ENCODE measurements around the gene CELA3B.
"Not testable (repeated sequence)": the region's sequence is repeated elsewhere in the genome, so short reads cannot be mapped to it uniquely, and the experiment has no call there.

CELA3B gene

DNA sequence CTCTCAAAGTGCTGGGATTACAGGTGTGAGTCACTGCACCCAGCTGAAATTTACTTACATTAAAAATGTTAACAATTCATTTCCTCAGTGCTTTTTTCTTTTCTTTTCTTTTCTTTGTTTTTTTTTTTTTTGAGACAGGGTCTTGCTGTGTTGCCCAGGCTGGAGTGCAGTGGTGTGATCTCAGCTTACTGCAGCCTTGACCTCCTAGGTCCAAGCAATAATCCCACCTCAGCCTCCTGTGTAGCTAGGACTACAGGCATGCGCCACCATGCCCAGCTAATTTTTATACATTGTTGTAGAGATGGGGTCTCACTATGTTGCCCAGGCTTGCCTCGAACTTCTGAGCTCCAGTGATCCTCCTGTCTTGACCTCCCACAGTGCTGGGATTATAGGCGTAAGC is 27.1 kb downstream of the CELA3B start:
- H3K9ac ChIP-seq (ENCODE audit: low read depth, low read length); H3K4me1 ChIP-seq (ENCODE audit: insufficient read depth, low read length); H3K36me3 ChIP-seq (ENCODE audit: insufficient read depth, low read length); H3K9me3 ChIP-seq (ENCODE audit: control insufficient read depth, insufficient read depth, low read length): not testable (repeated sequence)

- H3K9ac ChIP-seq (ENCODE audit: low read depth, low read length); H3K9me3 ChIP-seq (ENCODE audit: control insufficient read depth, insufficient read depth, low read length); H3K4me1 ChIP-seq (ENCODE audit: insufficient read depth, low read length); H3K36me3 ChIP-seq (ENCODE audit: insufficient read depth, low read length): not testable (repeated sequence)
Measured at GRCh38 chr1:22005261-22006149, 28.7 kb downstream of the CELA3B start.

GRCh38 chr1:22006736-22007135 is 29.9 kb downstream of the CELA3B start:
- not testable (repeated sequence) for H3K9ac ChIP-seq (ENCODE audit: low read depth, low read length); H3K4me1 ChIP-seq (ENCODE audit: insufficient read depth, low read length); H3K9me3 ChIP-seq (ENCODE audit: control insufficient read depth, insufficient read depth, low read length); H3K36me3 ChIP-seq (ENCODE audit: insufficient read depth, low read length)

GRCh38 chr1:22007262-22007661 is 30.4 kb downstream of the CELA3B start:
- not testable (repeated sequence) for H3K9me3 ChIP-seq (ENCODE audit: control insufficient read depth, insufficient read depth, low read length); H3K9ac ChIP-seq (ENCODE audit: low read depth, low read length); H3K36me3 ChIP-seq (ENCODE audit: insufficient read depth, low read length); H3K4me1 ChIP-seq (ENCODE audit: insufficient read depth, low read length)

DNA sequence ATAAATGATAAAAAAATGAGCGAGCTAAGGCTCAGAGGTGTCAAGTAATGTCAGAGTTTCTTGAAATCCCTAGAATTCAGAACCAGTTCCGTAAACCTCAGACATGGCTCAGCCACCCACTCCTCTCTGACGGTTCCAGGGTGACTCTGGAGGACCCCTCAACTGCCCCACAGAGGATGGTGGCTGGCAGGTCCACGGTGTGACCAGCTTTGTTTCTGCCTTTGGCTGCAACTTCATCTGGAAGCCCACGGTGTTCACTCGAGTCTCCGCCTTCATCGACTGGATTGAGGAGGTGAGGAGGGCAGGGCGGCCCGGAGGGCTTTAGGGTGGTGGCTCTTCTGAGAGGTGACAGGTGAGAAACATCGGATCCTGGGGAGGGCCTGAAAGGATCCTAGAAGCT is 32.7 kb downstream of the CELA3B start:
- not testable (repeated sequence) for H3K4me1 ChIP-seq (ENCODE audit: insufficient read depth, low read length); H3K9ac ChIP-seq (ENCODE audit: low read depth, low read length)

DNA sequence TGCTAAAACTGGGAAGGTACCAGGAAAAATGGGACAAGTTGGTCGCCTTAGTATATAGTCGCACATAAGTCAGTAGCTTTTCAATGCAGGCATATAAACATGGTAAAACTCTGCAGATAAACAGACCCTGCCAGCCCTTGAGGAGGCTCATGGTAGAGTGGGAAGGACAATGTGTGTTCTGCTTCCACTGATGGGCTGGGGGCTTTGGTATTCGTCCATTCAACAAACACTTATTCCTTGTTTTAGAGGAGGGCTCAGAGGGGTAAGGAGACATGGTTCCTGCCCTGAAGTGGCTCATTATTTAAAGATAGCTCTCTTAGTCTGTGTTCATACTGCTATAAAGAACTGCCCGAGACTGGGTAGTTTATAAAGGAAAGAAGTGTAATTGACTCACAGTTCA is 35.9 kb downstream of the CELA3B start:
- not testable (repeated sequence) for H3K9me3 ChIP-seq (ENCODE audit: control insufficient read depth, insufficient read depth, low read length); H3K36me3 ChIP-seq (ENCODE audit: insufficient read depth, low read length); H3K9ac ChIP-seq (ENCODE audit: low read depth, low read length); H3K4me1 ChIP-seq (ENCODE audit: insufficient read depth, low read length)

More for the DNA sequence above, 32.7 kb downstream of the CELA3B start:
- H3K9me3 ChIP-seq (ENCODE audit: control insufficient read depth, insufficient read depth, low read length); H3K36me3 ChIP-seq (ENCODE audit: insufficient read depth, low read length): not testable (repeated sequence)

- not testable (repeated sequence) for H3K9ac ChIP-seq (ENCODE audit: low read depth, low read length); H3K4me1 ChIP-seq (ENCODE audit: insufficient read depth, low read length); H3K36me3 ChIP-seq (ENCODE audit: insufficient read depth, low read length); H3K9me3 ChIP-seq (ENCODE audit: control insufficient read depth, insufficient read depth, low read length)
Measured at GRCh38 chr1:22014575-22015206, 37.9 kb downstream of the CELA3B start.

DNA sequence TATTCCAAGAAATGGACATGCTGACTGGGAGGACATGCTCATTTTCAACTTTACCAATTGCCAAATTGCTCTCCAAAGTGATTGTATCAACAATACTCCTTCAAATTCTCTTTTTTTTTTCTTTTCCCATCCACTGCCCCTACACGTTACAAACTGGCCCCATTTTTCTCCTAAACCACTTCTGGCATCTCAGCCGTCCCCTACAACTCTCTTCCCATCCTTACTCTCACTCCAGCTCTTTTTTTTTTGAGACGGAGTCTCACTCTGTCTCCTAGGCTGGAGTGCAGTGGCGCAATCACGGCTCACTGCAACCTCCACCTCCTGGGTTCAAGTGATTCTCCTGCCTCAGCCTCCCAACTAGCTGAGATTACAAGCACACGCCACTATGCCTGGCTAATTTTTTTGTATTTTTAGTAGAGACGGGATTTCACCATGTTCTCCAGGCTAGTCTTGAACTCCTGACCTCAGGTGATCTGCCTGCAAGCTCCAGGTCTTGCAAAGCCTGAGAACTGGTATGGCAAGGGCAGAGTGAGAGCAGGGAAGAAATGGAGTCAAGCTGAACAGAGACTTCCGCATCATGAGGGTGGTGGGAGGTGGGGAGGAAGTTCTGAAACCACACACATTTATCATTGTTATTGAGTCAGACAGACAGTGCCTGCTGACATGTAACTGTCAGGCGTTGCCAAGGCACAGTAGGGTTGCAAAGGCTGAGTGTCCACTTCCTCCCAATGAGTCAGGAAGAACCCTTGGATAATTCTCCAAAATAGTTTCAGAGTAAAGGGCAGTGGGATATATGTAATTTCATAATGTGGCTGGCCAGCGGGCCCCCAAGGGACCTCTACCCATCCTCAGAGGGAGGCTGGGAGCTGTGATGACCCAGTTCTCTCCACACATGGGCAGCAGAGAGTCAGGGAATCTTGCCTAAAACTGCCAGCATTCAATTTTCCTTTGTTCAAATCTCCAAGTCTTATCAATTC is 42.0 kb downstream of the CELA3B start:
- H3K4me1 ChIP-seq (ENCODE audit: insufficient read depth, low read length) = peaks cover 3% of the 10 kb centered on the region
- no peak overlapping the region for H3K9ac ChIP-seq (ENCODE audit: low read depth, low read length)
- H3K9me3 ChIP-seq (ENCODE audit: control insufficient read depth, insufficient read depth, low read length) = no peaks in the 10 kb centered on the region
- no peaks in the 10 kb centered on the region for H3K36me3 ChIP-seq (ENCODE audit: insufficient read depth, low read length)

- no peak overlapping the region for H3K9ac ChIP-seq (ENCODE audit: low read depth, low read length)
- no peaks in the 10 kb centered on the region for H3K36me3 ChIP-seq (ENCODE audit: insufficient read depth, low read length)
- peaks cover 7% of the 10 kb centered on the region for H3K4me1 ChIP-seq (ENCODE audit: insufficient read depth, low read length)
- no peaks in the 10 kb centered on the region for H3K9me3 ChIP-seq (ENCODE audit: control insufficient read depth, insufficient read depth, low read length)
Measured at GRCh38 chr1:22021061-22021460, 44.2 kb downstream of the CELA3B start.

- Histone ChIP-seq H3K4me1 (ENCODE audit: insufficient read depth, low read length) (peaks cover 9% of the 10 kb centered on the region), H3K36me3 (ENCODE audit: insufficient read depth, low read length) (no peaks in the 10 kb centered on the region), H3K9ac (ENCODE audit: low read depth, low read length) (peak overlapping the region; percentile 97), H3K9me3 (ENCODE audit: control insufficient read depth, insufficient read depth, low read length) (no peaks in the 10 kb centered on the region)
Measured at GRCh38 chr1:22024485-22025367, 47.9 kb downstream of the CELA3B start.

GRCh38 chr1:22025368-22026155 is 48.7 kb downstream of the CELA3B start:
- Histone ChIP-seq H3K36me3 (ENCODE audit: insufficient read depth, low read length) (peaks cover 3% of the 10 kb centered on the region; the same call in 1 of the 2 replicates), H3K4me1 (ENCODE audit: insufficient read depth, low read length) (peaks cover 9% of the 10 kb centered on the region), H3K9me3 (ENCODE audit: control insufficient read depth, insufficient read depth, low read length) (no peaks in the 10 kb centered on the region), H3K9ac (ENCODE audit: low read depth, low read length) (peak overlapping the region; percentile 97)

GRCh38 chr1:22026924-22027289 is 50.1 kb downstream of the CELA3B start:
- no peak overlapping the region for H3K9ac ChIP-seq (ENCODE audit: low read depth, low read length)

GRCh38 chr1:22030057-22030456 is 53.2 kb downstream of the CELA3B start:
- H3K36me3 ChIP-seq (ENCODE audit: insufficient read depth, low read length) = peaks cover 6% of the 10 kb centered on the region; the same call in 1 of the 2 replicates
- H3K9ac ChIP-seq (ENCODE audit: low read depth, low read length) = no peak overlapping the region
- H3K4me1 ChIP-seq (ENCODE audit: insufficient read depth, low read length) = peaks cover 2% of the 10 kb centered on the region; the same call in 1 of the 2 replicates
- H3K9me3 ChIP-seq (ENCODE audit: control insufficient read depth, insufficient read depth, low read length) = no peaks in the 10 kb centered on the region

More at GRCh38 chr1:22026924-22027289, 50.1 kb downstream of the CELA3B start:
- peaks cover 6% of the 10 kb centered on the region; the same call in 1 of the 2 replicates for H3K36me3 ChIP-seq (ENCODE audit: insufficient read depth, low read length)
- H3K4me1 ChIP-seq (ENCODE audit: insufficient read depth, low read length) = peaks cover 9% of the 10 kb centered on the region
- no peaks in the 10 kb centered on the region for H3K9me3 ChIP-seq (ENCODE audit: control insufficient read depth, insufficient read depth, low read length)

Data from ES-I3 (cell line).